Mesenteric fat pad (tissue), 1 donor: ENCODE results near the gene USP10. TPM values are rescaled to one million over a fixed set of nuclear protein-coding genes. Genes with fewer than 3 reads are reported as not detected.

Source experiments
- DNase-seq: peaks from one replicate; pipeline ENCODE4 v3.0.0-alpha.2; 2020; ENCODE audit warnings: low spot score
- total RNA-seq: library from RNA; stranded (reverse); fragmentation: NEBNext Ultra II Directional; extraction: Animal tissue kit (Norgen Biotek cat#: 25700); gene quantifications from one replicate; pipeline ENCODE4 v1.2.1, GENCODE V29; 2021
- donor health status: DM: yes; HTN: yes; CAD: no.

Gene USP10
- total RNA-seq, 1 donor from 2014 or later = 86.0 TPM

DNA sequence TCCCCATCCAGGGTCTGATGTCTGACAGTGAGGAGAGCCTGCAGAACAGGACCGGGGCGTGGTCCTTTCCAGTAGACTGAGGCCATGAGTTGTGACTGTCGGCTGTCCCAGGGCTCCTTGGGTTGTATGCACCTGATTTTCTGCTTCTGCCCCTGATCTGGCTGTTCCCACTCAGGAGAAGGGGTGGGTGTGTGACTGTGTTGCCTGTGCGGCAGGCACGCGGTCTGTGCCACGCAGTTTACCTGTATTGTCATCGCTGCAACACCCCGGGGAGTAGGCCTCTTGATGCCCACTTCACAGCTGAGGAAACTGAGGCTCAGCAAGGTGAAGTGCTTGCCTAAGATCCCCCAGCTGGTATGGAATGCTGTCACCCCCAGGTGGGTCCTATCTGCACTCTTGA is 121.4 kb downstream of the USP10 start:
- no peak for DNase-seq

DNA sequence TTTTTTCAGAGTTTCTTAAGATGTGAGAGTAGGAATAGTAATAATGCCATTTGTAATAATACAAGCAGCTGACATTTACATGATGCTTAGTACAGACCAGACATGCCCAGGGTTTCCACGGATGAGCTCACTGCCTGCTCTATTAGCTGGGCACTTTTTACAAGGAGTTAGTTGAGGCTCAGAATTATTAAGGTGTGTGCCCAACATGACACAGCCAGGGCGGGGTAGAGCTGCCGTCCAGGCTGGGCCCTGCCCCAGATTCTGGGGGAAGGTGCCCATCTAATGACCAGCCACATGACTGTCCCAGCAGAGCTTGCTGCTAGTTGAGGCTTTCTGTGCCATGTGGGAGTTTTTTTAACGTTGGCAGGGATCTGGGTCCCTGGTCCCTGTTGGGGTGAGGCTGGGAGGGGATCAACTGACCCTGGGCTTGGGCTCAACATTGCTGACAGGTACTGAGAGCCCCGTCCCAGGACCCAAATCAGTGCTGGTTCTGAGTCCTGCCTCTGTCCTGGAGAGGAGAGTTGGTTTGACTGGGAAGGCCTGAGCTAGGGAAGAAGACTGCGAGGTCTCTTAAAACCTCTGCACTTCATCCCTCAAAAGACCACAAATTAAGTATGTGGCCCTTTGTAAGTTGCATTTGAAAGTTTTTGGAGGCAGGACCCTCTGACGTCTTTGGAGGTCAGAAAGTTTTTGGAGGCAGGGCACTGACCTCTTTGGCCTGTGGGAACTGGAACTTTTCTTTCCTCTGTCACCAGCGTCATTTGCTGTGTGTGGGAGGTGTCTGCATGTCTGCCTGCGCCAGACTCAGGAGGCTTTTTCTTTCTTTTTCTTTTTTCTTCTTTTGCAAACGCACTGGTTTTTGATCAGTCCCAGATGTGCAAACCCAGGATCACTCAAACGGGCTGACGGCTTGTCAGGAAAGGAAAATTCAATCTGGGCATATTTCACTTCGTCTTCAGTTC is 122.2 kb downstream of the USP10 start:
- DNase-seq = no peak

DNA sequence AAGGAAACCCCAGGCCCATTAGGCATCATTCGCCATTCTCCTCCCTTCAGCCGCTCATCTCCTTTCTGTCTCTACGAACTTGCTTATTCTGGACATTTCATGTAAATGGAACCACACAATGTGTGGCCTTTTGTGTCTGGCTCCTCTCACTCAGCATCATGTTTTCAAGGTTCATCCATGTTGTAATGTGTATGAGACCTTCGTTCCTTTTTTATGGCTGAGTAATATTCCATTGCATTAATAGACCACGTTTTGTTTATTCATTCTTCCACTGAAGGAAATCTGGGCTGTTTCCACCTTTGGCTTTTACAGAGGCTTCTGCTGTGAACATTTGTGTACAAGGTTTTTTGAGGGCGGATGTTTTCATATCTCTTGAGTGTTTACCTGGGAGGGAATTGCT is 123.2 kb downstream of the USP10 start:
- DNase-seq = no peak

DNA sequence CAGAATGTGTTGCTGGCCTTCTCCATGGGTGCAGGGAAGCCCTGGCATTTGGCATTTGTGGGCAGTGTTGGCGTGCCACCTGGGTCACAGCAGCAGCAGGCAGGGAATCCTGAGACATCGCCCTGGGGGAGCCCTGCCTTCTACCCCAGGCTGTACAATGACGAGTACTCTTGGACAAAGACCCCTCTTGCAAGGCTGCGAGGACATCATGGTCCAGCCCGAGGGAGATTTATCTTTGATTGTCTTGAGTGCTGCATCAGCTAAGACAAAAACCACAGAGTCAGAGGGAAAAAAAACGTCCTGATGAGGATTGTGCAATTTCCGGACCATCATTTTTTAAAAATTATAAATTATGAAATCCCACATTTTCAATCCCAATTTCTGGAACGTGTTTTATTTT is 123.7 kb downstream of the USP10 start:
- DNase-seq = no peak

DNA sequence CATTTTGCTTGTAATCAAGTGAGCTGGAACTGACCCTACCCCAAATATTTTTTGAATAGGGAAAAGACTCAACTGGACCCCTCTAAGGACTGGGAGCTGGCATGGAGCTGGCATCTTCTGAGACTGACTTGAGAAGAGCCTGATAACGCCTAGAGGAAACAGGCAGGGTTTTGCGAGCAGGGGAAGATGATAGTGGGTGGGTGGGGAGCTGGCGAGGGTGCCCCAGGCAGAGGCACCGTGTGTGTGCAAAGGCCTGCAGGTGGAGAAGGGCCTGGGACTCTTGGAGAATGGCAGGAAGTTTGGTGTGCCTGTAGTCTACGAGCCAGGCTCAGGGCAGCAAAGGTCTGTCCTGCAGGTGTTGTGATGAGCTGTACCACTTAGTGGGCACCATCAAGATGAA is 124.1 kb downstream of the USP10 start:
- DNase-seq = no peak

DNA sequence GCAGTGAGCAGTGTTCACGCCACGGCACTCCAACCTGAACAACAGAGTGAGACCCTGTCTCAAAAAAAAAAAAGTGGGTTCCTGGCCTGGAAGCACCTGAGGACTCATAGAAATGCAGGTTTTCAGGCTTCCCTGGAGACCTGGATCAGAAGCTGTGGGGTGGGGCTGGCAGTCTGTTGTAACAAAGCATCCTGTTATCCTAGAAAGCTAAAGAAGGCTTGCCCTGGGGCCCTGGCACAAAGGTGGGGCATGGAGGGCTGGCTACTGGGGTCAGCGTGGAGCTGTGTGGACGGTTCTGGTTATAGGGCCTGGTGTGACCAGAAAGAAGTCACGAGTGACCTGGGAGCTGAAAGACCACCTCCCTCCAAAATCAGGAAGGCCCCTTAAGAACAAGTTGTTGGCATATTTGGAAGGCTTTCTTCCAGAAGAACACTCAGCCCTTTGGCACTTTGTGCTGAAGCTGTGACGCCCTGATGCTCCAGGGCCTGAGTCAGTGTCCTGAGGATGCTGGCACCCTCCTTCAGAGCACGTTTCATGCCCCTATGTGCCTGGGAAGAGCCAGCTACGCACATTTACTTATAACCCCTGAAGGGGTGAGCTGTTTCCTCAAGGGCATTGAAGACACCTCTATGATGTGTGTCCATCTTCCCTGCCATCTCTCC is 126.2 kb downstream of the USP10 start:
- no peak for DNase-seq

DNA sequence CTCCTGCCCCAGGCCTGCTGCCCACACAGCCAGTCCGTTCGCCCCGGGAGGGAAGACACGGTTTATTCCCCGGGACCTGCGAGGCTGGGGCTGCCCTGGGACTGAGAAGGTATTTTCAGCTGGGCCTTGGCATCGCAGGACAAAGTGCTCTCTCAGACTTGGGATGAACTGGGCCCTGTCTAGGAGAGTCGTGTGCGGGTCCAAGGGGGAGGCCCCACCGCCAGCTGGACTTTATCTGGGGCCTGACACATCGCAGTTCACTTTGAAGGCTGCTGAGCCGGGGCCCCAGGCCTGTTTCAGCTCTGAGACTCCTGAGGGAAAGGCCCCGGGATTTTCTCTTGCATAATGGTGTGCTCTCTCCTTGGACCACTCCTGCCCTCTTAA is 126.8 kb downstream of the USP10 start:
- DNase-seq = no peak

DNA sequence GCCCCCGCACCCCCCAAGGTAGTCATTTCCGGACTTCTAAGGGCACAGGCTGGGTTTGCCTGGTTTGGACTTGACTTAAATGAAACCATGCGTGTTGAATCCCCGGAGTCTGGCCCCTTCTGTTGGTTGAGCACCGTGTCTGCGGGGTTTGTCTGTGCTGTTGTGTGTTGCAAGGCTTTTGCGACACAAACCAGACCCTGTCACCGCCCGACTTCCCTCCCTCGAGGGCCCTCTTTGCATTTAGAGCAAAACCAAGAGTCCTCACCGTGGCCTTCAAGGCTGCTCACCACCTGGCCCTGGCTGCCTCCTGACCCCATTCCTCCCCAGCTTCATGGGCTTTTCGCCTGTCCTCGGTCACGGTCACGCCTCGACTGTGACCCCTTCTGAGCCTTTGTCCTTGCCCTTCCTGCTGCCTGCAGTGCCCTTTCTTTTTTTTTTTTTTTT is 127.4 kb downstream of the USP10 start:
- DNase-seq = no peak

DNA sequence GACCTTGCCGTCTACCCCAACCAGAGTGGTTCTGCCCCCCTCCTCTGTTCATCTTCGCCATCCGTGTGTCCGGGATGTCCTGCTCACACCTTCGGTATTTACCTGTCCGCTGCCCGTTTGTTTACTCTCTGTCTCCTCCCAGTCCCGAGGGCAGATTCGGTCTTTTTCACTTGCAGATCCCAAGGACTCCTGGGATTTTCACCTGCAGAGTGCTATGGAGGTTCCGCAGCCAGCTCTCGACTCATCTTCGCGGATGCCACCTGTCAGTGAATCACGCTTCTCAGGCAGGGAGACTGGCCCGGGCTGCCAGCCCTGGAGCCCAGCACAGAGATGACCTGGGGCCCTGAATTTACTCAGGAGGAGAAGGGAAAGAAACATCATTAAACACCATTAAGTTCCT is 128.1 kb downstream of the USP10 start:
- no peak for DNase-seq

DNA sequence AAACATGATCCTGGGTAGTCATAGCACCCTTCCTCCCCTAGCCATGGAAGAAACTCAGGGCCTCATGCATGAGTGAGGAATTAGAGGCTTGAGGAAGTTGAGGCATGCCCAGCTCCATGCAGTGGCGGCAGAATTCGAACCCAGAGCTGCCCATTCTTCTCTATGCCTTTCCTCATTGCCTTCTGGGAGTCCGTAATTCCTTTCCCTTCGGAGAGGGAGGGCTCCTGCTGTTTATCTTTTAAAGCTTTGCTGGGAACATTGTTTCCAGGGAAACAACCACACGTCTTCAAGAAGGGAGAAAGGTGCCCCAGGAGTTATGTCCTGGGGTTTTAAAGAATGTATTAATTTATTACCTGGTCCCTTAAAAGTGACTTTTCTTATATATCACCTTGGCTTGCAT is 128.5 kb downstream of the USP10 start:
- no peak for DNase-seq

Other genes with a start within 250 kb of the USP10 start
- gene MEAK7, start 195.3 kb upstream of the USP10 start, total RNA-seq = 11.5 TPM
- 164 TPM for gene COTL1, start 81.9 kb upstream of the USP10 start, total RNA-seq
- 55.4 TPM for gene KLHL36, start 51.5 kb upstream of the USP10 start, total RNA-seq
- 256 TPM for gene CRISPLD2, start 120.0 kb downstream of the USP10 start, total RNA-seq